HEK293 (cell line): ENCODE results near the gene ADGRD1.
A peak's percentile ranks its signal among the peaks of the same experiment; 100 is the strongest.

ENCODE experiments used
- CTCF ChIA-PET: fragments of 350-600 bp; formaldehyde crosslinking; extraction: SDS; loops from one replicate; lab custom pipeline; 2021; ENCODE audit warnings: antibody characterized with exemption; lab: Yijun Ruan, JAX
- POLR2A ChIA-PET: fragments of 300-600 bp; formaldehyde crosslinking; extraction: SDS; loops from one replicate; lab custom pipeline; 2020; ENCODE audit warnings: antibody characterized with exemption, inconsistent platforms; lab: Yijun Ruan, JAX
- H3K27ac ChIP-seq: fragments of 200-500 bp; sonication (Bioruptor generic); 2 replicates; pipeline ENCODE4 v1.5.1; 2014; ENCODE audit warnings: low read depth, low read length, control low read depth, inconsistent platforms; ENCODE audit errors: extremely low read depth
- H3K36me3 ChIP-seq, 2 experiments: fragments of 200-500 bp in 1 of 2; sonication (Bioruptor generic) in 1 of 2; 1 replicate in 1 of 2; 2 replicates in 1 of 2; pipeline ENCODE4 v1.5.1; 2014 to 2017; ENCODE audit warnings: inconsistent platforms in 2 of 2, low read length in 2 of 2; ENCODE audit not compliant: control insufficient read depth in 2 of 2, insufficient read depth in 1 of 2
- H3K4me1 ChIP-seq: fragments of 200-500 bp; sonication (Bioruptor generic); 2 replicates; pipeline ENCODE4 v1.5.1; 2014; ENCODE audit warnings: mild to moderate bottlenecking, low read length, inconsistent platforms; ENCODE audit not compliant: control insufficient read depth, insufficient read depth
- H3K4me3 ChIP-seq: 2 replicates; pipeline ENCODE4 v1.5.1; 2011; ENCODE audit warnings: low read depth, mild to moderate bottlenecking, control low read depth, low read length, moderate library complexity
- H3K9me3 ChIP-seq: fragments of 200-500 bp; sonication (Bioruptor generic); 2 replicates; pipeline ENCODE4 v1.5.1; 2014; ENCODE audit warnings: low read depth, low read length, inconsistent platforms; ENCODE audit not compliant: control insufficient read depth, insufficient read depth
- BCL11B ChIP-seq: fragments of 450-650 bp; formaldehyde crosslinking; IDR thresholded peaks from 2 replicates; pipeline ENCODE4 v1.5.1; 2016; ENCODE audit warnings: low read depth, missing biosample characterization, missing genetic modification characterization
- GLI2 ChIP-seq: fragments of 450-650 bp; formaldehyde crosslinking; IDR thresholded peaks from 2 replicates; pipeline ENCODE4; 2017; ENCODE audit warnings: missing biosample characterization, missing genetic modification characterization, low read depth, borderline replicate concordance
- HOXA7 ChIP-seq: sonication (generic); formaldehyde crosslinking; IDR thresholded peaks from 2 replicates; pipeline ENCODE4 v1.8.1; 2022; ENCODE audit warnings: missing genetic modification reagents, borderline replicate concordance
- PRDM1 ChIP-seq: fragments of 450-650 bp; formaldehyde crosslinking; IDR thresholded peaks from 2 replicates; pipeline ENCODE4; 2016; ENCODE audit warnings: missing biosample characterization, missing genetic modification characterization
- SALL2 ChIP-seq: fragments of 450-650 bp; formaldehyde crosslinking; IDR thresholded peaks from 2 replicates; pipeline ENCODE4 v1.5.0; 2017; ENCODE audit warnings: missing biosample characterization, mild to moderate bottlenecking, missing genetic modification characterization, borderline replicate concordance
- TRIM28 ChIP-seq: IDR thresholded peaks from 2 replicates; pipeline ENCODE4 v1.6.1; 2011; ENCODE audit warnings: low read length, control low read depth, borderline replicate concordance
- YY2 ChIP-seq: fragments of 450-650 bp; formaldehyde crosslinking; IDR thresholded peaks from 2 replicates; pipeline ENCODE4 v1.5.1; 2016; ENCODE audit warnings: missing biosample characterization, missing genetic modification characterization
- ZNF16 ChIP-seq: fragments of 450-650 bp; formaldehyde crosslinking; IDR thresholded peaks from 2 replicates; pipeline ENCODE4 v1.5.1; 2016; ENCODE audit warnings: low read depth, missing biosample characterization, missing genetic modification characterization
- ZNF18 ChIP-seq: fragments of 450-650 bp; formaldehyde crosslinking; IDR thresholded peaks from 2 replicates; pipeline ENCODE4 v1.5.1; 2016; ENCODE audit warnings: missing biosample characterization, missing genetic modification characterization
- ZNF202 ChIP-seq: fragments of 450-650 bp; formaldehyde crosslinking; IDR thresholded peaks from 2 replicates; pipeline ENCODE4 v1.5.1; 2016; ENCODE audit warnings: missing biosample characterization, missing genetic modification characterization, borderline replicate concordance
- ZNF23 ChIP-seq: fragments of 450-650 bp; formaldehyde crosslinking; IDR thresholded peaks from 2 replicates; pipeline ENCODE4 v1.5.1; 2016; ENCODE audit warnings: missing biosample characterization, missing genetic modification characterization, borderline replicate concordance
- ZNF354C ChIP-seq: fragments of 450-650 bp; formaldehyde crosslinking; IDR thresholded peaks from 2 replicates; pipeline ENCODE4 v1.5.1; 2016; ENCODE audit warnings: missing biosample characterization, missing genetic modification characterization, low read depth, borderline replicate concordance
- ZNF404 ChIP-seq: fragments of 450-650 bp; formaldehyde crosslinking; IDR thresholded peaks from 2 replicates; pipeline ENCODE4 v1.5.1; 2017; ENCODE audit warnings: missing biosample characterization, missing genetic modification characterization
- ZNF529 ChIP-seq: fragments of 450-650 bp; formaldehyde crosslinking; IDR thresholded peaks from 2 replicates; pipeline ENCODE4 v1.5.1; 2017; ENCODE audit warnings: missing genetic modification characterization, missing biosample characterization; ENCODE audit not compliant: insufficient replicate concordance
- ZNF555 ChIP-seq: fragments of 450-650 bp; formaldehyde crosslinking; conservative IDR thresholded peaks from 2 replicates; pipeline ENCODE4 v1.5.1; 2017; ENCODE audit warnings: missing biosample characterization, mild to moderate bottlenecking, missing genetic modification characterization, inconsistent platforms
- ZNF561 ChIP-seq: fragments of 450-650 bp; IDR thresholded peaks from 2 replicates; pipeline ENCODE4 v1.5.1; 2018; ENCODE audit warnings: missing biosample characterization, missing genetic modification characterization, borderline replicate concordance
- ZNF585B ChIP-seq: fragments of 450-650 bp; formaldehyde crosslinking; IDR thresholded peaks from 2 replicates; pipeline ENCODE4 v1.5.1; 2016; ENCODE audit warnings: missing biosample characterization, missing genetic modification characterization
- ZNF658 ChIP-seq: fragments of 450-650 bp; formaldehyde crosslinking; IDR thresholded peaks from 2 replicates; pipeline ENCODE4; 2016; ENCODE audit warnings: missing biosample characterization, missing genetic modification characterization
- ZNF704 ChIP-seq: fragments of 450-650 bp; formaldehyde crosslinking; IDR thresholded peaks from 2 replicates; pipeline ENCODE4 v1.5.1; 2016; ENCODE audit warnings: missing biosample characterization, missing genetic modification characterization
- ZNF830 ChIP-seq: fragments of 450-650 bp; IDR thresholded peaks from 2 replicates; pipeline ENCODE4 v1.5.0; 2018; ENCODE audit warnings: missing biosample characterization, missing genetic modification characterization, low read depth, mild to moderate bottlenecking, moderate library complexity
- ZSCAN30 ChIP-seq: fragments of 450-650 bp; IDR thresholded peaks from 2 replicates; pipeline ENCODE4 v1.5.1; 2018; ENCODE audit warnings: missing biosample characterization, mild to moderate bottlenecking, missing genetic modification characterization, moderate library complexity
- TF ChIP-seq, protein P1 (sequence below): fragments of 450-650 bp; formaldehyde crosslinking; IDR thresholded peaks from 2 replicates; pipeline ENCODE4 v1.5.1; 2016; ENCODE audit warnings: missing biosample characterization, missing genetic modification characterization
- TF ChIP-seq, protein P2 (sequence below): fragments of 450-650 bp; formaldehyde crosslinking; IDR thresholded peaks from 2 replicates; pipeline ENCODE4 v1.5.1; 2016; ENCODE audit warnings: missing biosample characterization, missing genetic modification characterization, borderline replicate concordance

ADGRD1 gene

GRCh38 chr12:130934753-130935152, 19.0 kb upstream of the ADGRD1 start:
- H3K4me3 ChIP-seq = no peak overlapping the region
- CTCF ChIA-PET = interaction anchor here (0.6 kb wide), 1 partner anchor 520 kb away, joined by 3 read pairs; no protein-coding TSS in a partner anchor
- H3K4me1 ChIP-seq = no peaks in the 10 kb centered on the region
- POLR2A ChIA-PET = no interaction called here
- TF ChIP-seq ZNF404 (tag by site-specific recombination) (no peak), ZNF16 (tag by site-specific recombination) (no peak), PRDM1 (tag by site-specific recombination) (peak; percentile 94), ZNF202 (no peak)
- no peaks in the 10 kb centered on the region for H3K36me3 ChIP-seq
- H3K9me3 ChIP-seq = no peaks in the 10 kb centered on the region
- no peak overlapping the region for H3K27ac ChIP-seq

GRCh38 chr12:130936561-130936960, 17.1 kb upstream of the ADGRD1 start:
- no peaks in the 10 kb centered on the region for H3K4me1 ChIP-seq
- H3K4me3 ChIP-seq = no peak overlapping the region
- H3K9me3 ChIP-seq = no peaks in the 10 kb centered on the region
- TF ChIP-seq ZNF529 (tag by site-specific recombination) (no peak), ZNF354C (no peak), GLI2 (no peak), ZSCAN30 (tag by site-specific recombination) (no peak), PRDM1 (tag by site-specific recombination) (no peak), ZNF658 (no peak), YY2 (tag by site-specific recombination) (no peak), ZNF704 (tag by site-specific recombination) (no peak), ZNF585B (tag by site-specific recombination) (no peak), BCL11B (no peak), ZNF830 (tag by site-specific recombination) (no peak), ZNF561 (tag by site-specific recombination) (no peak), TRIM28 (no peak), HOXA7 (no peak), SALL2 (tag by site-specific recombination) (no peak), ZNF23 (no peak), ZNF18 (tag by site-specific recombination) (no peak), ZNF555 (no peak)
- TF ChIP-seq, protein P1, sequence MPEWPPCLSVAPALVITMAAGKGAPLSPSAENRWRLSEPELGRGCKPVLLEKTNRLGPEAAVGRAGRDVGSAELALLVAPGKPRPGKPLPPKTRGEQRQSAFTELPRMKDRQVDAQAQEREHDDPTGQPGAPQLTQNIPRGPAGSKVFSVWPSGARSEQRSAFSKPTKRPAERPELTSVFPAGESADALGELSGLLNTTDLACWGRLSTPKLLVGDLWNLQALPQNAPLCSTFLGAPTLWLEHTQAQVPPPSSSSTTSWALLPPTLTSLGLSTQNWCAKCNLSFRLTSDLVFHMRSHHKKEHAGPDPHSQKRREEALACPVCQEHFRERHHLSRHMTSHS (tag by site-specific recombination) = no peak
- TF ChIP-seq, protein P2, sequence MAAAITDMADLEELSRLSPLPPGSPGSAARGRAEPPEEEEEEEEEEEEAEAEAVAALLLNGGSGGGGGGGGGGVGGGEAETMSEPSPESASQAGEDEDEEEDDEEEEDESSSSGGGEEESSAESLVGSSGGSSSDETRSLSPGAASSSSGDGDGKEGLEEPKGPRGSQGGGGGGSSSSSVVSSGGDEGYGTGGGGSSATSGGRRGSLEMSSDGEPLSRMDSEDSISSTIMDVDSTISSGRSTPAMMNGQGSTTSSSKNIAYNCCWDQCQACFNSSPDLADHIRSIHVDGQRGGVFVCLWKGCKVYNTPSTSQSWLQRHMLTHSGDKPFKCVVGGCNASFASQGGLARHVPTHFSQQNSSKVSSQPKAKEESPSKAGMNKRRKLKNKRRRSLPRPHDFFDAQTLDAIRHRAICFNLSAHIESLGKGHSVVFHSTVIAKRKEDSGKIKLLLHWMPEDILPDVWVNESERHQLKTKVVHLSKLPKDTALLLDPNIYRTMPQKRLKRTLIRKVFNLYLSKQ = no peak
- CTCF ChIA-PET = no interaction called here
- no peak overlapping the region for H3K27ac ChIP-seq
- POLR2A ChIA-PET = no interaction called here
- H3K36me3 ChIP-seq = no peaks in the 10 kb centered on the region
